ENCODE data around the gene EXOC6B.

EXOC6B gene

GRCh38 chr2:72825257-72826155 lies at the start of gene EXOC6B:
Gene EXOC6B (minus strand): TSS chr2:72826033.
- peak; percentile 85 to 86 for DNase-seq

DNA sequence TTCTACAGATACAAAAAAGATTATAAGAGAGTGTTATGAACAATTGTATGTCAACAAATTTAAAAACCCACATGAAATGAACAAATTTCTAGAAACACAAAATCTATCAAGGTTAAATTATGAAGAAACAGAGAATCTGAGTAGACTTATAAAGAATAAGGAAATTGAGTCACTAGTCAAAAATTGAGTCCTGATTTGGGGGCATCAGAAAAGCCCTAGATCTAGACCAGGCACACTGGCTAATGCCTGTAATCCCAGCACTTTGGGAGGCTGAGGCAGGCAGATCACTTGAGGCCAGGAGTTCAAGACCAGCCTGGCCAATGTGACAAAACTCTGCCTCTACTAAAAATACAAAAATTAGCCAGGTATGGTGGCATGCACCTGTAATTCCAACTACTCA lies 46.0 kb upstream of the EXOC6B start:
- no peak for DNase-seq

DNA sequence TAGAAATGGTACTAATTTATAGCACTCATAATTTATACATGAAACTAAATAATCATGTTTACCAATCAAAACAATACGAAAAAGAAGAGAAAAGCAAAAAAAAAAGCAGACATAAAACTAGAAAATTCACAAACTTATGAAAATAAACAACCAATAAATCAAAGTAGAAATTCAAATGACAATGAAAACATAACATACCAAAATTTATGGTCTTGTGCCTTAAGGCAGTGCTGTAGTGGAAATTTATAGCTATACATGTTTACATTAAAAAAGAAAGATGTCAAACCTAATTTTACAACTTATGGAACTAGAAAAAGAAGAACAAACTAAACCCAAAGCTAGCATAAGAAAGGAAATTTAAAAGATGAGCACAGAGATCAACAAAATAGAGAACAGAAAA lies 45.2 kb upstream of the EXOC6B start:
- no peak for DNase-seq

DNA sequence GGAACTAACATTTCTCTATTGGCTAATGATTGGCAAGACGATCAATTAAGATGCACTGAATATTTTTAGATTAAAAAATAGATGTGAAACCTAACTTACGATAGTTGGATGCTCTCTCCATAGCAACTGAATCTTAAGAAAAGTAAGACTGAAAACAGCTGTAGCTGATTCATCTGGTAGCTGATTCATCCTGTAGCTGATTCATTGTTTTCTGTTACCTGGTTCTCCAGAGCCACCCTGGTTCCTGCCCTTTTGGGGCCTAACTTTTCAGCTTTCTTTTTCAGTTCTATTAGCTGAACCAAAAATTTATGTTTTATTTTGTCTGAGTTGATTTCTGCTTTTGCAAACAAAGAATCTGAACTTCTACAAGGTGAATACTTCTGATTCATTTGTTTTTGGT lies 38.7 kb upstream of the EXOC6B start:
- DNase-seq: no peak

GRCh38 chr2:72863046-72863445 lies 37.2 kb upstream of the EXOC6B start:
- no peak for DNase-seq

DNA sequence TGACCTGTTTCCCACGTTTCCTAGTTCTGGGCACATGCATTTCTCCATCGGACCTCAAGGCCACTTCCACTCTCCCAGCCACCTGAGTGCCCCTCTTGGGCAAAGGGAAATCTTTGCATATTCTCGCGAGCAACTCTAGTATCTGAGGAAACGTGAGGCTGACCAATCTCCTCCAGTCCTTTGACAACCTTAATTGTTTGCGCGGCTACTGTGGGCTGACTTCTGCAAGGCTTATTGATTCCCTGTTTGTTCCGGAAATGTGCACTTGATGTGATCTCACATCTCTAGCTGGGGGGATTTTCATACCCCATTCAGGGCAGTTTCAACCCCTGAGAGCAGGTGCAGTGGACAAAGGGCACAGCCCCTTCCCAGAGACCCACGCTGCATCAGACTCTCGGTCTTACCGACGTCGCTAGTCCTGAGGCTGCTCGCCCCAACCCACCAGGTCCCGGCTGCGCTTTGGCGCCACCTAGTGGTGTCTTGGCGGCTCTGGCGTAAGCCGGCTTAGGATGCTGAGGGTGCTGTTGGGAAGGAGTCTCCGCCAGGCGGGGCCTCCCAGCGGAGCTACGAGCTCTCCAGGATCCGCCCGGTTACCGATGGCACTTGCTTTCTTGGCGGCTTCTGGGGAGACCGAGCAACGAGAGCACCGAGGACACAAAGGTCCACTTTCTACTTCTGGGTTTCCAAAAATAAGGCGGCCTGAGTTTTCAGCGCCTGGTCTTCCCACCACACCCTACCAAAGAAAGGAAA lies 36.6 kb upstream of the EXOC6B start:
- peak; percentile 79 to 82 for DNase-seq

GRCh38 chr2:72859831-72860262 lies 34.0 kb upstream of the EXOC6B start:
- DNase-seq: peak; percentile 52 to 54

DNA sequence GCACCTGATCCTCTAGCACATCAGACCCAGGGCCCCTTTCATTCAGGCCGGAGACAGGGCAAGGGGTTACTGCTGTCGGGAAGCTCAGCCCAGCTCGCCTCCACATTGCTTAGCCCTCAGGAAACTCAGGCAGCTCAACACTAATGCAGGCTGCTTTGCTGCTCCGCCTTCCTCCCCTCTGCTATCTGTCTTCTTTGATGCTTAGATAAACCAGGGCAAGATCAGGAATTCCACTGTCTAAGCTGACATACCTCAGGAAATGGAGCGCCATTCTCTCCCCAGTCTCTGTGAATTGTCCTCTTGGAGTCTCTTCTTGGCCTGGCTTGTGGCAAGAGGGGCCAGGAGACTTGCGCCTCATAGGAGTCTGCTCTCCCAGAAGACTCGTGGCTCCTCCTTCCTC lies 25.5 kb upstream of the EXOC6B start:
- DNase-seq: no peak

- DNase-seq: no peak
Measured at GRCh38 chr2:72849138-72849462, 23.3 kb upstream of the EXOC6B start.

DNA sequence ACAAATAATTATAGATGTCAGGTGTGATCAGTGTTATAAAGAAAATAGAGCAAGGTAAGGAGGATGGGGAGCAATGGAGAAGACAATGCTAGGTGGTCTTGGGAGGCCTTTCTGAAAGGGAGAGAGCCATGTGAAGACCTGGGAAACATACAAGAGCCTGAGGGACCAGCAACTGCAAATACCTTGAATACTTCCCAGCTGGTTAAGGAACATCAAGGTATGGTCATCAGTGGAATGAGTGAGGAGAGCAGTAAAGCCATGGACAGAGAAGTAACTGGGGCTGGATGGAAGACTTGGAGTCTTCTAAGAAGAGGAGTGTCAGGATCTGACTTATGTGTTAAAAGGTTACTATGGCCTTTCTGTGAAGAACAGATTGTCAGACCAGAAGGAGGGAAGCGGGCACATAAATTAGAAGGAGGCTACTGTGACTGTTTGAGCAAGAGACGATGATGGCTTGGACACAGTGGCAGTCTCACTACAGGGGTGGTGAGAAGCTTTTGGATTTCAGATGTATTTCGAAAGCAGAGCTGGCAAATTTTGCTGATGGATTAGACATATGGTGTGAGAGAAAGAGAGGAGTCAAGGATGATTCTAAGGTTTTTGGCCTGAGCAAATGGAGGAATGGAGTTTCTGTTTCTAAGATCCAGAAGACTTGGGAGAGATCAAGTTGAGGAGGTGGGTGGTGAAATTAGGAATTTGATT lies 22.8 kb upstream of the EXOC6B start:
- no peak for DNase-seq

DNA sequence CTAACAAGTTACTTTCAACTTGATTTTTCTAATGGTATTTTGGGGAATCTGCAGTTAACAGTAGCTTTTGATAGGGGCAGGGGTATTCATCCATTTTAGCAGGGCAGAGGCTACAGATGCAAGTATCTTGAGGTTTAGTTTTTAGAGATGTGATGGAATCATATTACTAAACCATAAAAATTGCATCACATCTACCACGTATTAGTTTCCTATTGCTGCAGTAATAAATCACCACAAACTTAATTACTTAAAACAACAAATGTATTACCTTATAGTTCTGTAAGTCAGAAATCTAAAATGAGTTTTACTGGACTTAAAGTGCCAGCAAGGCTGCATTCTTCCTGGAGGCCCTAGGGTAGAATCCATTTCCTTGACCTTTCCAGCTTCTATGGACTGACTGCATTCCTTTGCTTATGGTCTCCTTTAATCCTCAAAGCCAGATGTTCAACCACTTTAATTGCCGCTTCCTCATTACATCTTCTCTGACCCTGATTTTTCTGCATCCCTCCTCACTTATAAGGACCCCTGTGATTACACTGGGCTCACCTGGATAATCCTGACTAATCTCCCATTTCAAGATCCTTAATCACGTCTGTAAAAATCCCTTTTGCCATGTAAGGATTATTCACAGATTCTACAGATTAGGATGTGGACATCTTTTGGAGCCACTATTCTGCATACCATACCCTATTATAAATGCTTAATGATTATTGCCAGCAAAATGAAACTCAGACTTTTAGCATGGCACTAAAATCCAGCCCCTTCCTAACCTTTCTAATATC lies 21.9 kb upstream of the EXOC6B start:
- DNase-seq: no peak

DNA sequence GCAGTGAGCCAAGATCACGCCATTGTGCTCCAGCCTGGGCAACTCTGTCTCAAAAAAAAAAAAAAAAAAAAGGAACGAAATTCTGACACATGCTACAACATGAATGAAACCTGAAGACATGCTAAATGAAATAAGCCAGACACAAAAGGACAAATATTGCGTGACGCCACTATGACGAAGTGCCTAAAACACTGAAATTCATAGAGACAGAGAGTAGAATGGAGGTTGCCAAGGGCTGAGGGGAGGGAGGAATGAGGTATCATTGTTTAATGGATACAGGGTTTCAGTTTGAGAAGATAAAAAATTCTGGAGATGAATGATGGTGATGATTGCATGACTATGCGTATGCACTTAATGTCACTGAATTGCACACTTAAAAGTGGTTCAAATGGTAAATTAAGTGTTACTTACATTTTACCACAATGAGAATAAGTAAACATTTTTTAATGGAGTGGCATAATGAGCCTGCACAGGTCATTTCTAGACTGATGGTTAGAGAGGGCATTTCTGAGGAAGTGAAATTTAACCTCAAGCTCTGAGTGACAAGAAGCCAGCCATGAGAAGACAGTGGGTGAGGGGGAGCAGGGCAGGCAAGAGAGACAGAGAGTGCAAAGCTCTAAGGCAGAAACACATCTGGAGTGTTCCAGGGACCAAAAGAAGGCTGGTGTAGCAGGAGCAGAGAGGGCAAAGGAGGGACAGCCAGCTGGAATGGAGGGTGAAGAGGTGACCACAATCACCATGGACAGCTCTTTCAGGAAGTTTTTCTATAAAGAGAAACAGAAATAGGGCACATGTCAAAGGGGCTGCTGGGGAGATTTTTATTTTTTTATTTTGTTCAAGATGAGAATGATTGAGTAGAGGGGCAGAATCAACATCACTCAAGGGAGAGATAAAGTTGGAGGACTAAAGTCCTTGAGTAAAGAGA lies 20.6 kb upstream of the EXOC6B start:
- no peak for DNase-seq

DNA sequence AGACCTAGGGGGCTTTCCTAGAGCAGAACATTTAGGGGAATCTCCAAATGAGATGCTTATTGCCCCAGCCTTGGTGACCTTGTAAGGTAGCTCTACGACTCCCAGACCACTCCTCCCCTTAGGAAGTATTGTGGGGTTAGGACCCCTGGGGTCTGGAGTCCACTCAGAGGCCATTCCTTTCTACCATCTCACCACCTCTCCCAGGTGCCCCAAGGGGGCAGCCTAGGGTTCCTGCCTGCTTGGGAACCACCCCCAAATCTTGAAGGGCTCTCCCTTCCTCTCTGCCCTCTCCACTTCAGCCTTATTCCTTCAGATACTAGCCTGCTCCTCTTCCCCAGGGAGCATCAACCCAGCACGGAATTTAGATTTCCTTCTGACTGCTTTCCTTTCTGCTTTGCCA lies 17.5 kb upstream of the EXOC6B start:
- no peak for DNase-seq

DNA sequence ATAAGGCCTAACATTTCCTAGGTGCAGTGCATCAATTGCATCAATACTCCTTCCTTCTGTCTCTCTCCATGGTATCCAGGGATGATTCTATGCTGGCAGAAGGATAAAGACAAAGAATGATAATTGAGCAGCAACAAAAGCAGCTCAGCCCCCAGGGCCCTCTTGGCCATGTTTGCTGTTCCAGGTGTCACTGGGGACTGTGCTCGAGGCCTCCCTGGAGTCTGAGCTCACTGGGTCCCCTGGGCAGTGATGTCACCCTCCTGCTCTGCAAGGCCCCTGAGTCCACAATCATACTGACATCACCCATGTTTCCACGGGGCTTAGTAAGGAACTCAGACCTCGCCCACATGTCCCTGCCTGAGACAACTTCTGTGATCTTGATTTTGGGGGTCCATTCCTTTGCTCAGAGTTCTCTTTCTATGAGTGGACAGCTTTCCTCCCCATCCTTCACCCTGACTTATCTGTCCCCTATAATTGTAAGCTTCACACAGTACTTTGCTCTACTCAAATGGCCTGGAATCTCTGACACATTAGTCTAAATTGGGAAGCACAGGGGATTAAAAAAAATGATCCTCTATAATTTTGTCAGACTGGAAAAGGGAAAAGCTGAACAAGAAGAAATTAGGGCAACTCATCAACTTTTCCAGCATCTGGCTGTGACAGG lies 15.8 kb upstream of the EXOC6B start:
- no peak for DNase-seq

- DNase-seq: no peak
Measured at GRCh38 chr2:72840066-72840465, 14.2 kb upstream of the EXOC6B start.

- DNase-seq: no peak
Measured at GRCh38 chr2:72837171-72837570, 11.3 kb upstream of the EXOC6B start.

DNA sequence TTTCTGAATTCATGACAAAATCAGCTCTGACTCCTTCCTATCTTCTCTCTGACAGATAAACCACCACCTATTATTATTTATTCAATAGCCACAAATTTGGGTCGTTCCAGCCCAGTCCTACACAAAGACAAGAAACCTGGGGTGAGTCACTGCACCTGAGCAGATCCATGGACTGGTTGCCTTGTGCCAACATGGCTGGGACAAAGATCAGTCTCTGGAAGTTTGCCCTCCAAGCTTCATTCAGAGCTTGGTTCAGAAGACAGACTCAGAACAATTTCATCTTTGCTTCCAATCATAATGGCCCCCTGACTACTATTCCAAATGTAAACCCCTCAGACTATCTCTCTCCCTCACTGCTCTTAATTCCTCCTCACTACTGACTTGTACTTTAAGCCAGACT lies 9.6 kb upstream of the EXOC6B start:
- DNase-seq: no peak

DNA sequence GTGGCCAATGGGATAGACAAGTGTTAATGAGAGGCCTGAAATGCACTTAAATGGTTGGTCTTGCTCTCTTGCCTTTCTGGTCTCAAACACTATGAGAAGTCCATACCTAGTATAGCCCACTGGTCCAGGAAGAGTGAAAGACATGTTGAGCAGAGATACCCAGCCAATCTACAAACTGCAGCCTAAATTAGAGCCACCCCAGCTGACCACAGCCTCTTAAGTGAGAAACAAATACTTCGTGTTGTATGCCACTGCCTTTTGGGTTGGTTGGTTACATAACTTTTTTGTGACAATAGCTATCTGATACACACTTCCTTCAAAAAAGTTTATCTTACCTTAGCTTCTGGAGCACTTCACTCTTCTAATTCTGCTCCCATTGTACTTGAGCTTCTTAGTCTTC lies 8.8 kb upstream of the EXOC6B start:
- no peak for DNase-seq

DNA sequence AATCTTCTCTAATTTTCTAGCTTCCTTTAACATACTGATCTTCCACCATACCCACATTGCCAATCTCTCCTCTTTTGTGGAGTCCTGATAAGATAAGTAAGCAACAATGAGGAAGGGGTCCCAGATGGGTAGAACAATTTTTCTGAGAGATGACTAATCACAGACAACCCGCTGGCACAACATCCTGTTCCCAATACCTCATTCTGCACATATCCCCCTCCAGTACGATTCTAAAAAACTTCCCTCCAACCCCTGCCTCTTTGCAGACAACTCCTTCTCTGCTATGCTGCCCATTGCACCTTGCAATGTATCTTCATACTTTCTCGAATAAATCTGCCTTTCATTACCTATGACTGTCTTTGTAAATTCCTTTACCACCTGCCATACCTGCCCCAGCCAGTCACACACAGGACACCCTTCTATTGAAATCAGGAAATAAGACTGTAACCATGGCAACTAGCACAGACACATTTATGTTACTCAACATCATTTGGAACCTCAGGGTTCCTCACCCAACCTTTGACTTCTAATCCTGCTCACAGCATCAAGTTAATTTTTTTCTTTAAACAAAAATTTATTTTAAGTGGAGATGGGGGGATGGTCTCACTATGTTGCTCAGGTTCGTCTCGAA lies 7.4 kb upstream of the EXOC6B start:
- no peak for DNase-seq

- no peak for DNase-seq
Measured at GRCh38 chr2:72830273-72830672, 4.4 kb upstream of the EXOC6B start.

Measured in activated CD4-positive, alpha-beta T cell treated with anti-CD3 and anti-CD28 coated beads, Interleukin-2, amount 50 U/mL, for 4 hours (primary cell).